ENCODE measurements around the gene SLC6A11.

Gene SLC6A11

DNA sequence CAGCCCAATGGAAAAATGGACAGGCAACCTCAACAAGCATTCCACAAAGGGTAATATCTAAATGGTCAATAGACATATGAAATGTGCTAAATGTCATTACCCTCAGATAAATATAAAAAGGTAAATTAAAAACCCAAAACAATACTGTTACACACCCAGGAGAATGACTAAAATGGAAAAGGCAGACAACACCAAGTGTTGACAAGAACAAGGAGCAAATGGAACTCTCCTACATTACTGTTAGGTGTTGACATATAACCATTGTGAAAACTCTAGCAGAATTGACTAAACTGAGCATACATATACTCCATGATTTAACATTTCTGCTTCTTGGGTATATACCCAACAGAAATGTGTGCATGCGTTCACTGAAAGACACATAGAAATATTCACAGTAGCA is 25.3 kb upstream of the SLC6A11 start:
- no peak for DNase-seq (ENCODE audit: low spot score)

DNA sequence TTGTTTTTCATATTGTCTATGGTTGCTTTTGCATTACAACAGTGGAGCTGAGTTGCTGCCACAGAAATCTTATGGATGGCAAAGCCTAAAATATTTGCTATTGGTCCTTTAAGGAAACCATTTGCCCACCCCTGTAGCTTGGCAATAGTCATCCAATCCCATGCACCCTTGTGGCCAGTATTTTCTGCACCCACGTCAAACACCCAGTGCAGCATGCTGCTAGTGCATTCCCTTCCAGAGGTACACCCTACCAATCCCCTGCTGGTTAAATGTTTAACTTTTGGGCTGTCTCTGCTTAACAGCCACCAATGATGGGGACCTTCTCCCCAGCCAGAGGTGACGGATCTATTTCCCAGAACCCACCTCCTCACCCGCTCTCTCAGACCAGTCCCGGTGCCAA is 23.8 kb upstream of the SLC6A11 start:
- no peak for DNase-seq (ENCODE audit: low spot score)

DNA sequence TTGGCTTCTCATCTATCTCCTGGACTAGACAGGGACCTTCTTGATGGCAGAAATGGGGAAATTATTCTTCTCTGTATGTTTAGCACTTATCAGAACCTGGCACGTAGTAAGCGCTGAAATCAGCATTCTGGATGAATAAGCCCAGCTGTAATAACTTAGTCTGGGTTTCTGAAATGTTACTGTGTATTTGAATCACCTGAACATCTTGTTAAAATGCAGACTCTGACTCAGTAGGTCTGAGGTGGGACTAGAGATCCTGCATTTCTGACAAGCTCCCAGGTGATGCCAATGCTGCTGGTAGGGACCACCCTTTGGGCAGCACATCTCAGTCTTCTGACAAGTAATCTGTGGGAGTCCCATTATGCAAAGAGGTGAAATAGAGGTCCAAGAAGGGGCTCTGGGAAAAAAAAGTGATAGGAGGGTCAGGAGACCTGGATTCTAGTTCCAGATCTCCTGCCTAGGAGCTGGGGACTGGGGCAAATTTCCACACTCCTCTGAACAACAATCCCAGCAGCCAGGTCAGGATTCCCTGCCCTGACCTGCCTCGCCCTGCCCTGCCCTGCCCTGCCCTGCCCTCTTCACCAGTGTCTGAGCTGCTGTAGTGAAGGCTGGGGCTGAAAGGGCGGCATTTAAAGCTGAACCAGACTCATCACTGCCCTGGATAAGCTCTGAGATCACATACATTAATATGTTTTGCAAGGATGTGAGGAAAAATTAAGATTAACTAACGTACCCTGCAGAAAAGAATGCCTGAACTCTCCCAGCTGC is 17.2 kb upstream of the SLC6A11 start:
- DNase-seq (ENCODE audit: low spot score) = no peak

DNA sequence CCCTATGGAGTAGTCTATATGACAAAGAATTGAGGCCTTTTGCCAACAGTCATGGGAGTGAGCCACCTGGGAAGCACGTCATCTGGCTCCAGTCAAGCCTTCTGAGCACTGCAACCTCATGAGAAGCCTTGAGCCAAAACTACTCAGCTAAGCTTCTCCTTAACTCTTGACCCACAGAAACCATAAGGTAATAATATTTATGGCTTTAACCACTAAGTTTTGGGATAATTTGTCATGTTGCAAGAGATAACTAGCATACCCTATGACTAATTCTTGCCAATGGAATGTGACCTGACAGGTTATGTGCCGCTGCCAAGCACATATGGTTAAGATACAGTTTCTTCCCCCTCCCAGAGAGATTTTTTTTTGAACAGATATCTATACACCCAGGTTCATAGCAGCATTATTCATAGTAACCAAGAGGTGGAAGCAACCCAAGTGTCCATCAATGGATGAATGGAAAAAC is 11.8 kb upstream of the SLC6A11 start:
- DNase-seq (ENCODE audit: low spot score) = peak; percentile 9

DNA sequence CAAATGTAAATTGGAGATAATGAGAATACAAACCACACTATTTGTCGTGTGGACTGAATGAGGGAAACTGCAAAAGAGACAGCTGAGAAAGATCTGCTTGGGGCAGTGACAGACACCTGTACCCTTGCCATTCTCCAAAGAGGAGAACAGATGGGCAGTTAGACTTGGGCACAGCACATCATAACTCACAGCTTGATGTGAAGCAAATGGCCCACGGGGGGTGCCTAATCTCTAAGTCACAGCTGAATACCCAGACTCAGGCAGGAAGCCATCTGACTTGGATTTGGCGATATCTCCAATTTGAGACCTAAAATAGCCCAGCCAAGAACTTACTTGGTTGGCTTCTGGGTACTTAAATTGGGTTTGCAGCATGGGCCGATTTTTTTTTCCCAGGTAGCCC is 10.0 kb upstream of the SLC6A11 start:
- DNase-seq (ENCODE audit: low spot score) = no peak

DNA sequence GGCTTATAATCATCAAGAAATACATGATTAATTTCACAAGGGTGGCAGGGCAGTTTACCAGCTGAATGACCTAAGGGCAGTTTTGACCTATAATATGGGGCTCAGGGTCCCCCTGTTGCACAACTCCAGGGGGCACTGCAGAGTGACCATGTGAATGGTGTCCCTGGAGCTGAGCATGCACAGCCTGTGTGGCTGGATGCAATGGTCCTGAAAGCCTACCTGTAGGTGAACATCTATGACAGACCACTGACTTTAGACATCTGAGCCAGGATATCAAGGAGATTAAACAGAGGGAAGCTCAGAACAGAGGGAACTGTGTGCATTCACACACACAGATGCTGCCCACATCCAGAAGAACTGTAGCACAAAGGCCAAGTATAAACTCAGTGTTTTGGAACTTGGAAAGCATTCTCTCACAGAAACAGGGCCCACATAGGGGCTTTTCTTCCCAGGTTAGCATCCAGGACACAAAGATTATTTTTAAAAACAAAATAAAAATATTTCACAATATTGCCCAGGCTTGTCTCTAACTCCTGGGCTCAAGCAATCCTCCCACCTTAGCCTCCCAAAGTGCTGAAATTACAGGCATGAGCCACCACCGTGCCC is 7.8 kb upstream of the SLC6A11 start:
- no peak for DNase-seq (ENCODE audit: low spot score)

DNA sequence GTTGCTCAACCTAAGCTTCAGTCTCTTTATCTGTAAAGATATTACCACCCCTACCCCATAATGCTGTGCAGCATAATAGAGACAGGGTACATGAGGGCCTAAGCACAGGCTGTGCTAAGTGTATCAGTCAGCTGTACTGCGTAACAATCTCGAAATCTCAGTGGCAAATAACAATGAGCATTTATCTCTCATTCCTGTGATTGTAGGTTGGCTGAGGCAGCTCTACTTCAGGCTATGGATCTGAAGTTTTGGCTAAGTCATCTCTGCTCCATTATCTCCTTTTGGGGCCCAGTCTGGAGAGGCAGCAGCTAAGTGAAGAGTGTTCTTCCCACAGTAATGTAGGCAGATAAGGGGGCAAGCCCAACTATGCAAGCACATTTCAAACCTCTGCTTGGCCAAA is 7.1 kb upstream of the SLC6A11 start:
- DNase-seq (ENCODE audit: low spot score) = no peak

DNA sequence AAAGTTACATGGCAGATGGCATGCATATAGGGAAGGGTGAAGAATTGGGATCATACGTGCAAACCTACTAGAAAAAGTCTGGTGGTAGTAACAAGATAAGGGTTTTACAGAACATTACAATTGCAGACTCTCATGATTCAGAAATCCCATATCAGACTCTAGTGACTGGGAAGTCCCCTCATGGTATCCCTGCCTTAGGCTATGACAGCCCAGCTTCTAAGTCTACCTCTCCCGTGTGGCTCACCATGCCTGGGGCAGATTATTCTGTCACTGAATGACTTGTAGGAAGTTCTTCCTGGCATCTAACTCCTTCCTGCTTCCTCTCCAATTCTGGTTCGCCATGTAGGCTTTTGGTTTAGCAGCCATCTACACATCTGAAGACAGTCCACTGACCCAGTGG is 5.7 kb upstream of the SLC6A11 start:
- no peak for DNase-seq (ENCODE audit: low spot score)

DNA sequence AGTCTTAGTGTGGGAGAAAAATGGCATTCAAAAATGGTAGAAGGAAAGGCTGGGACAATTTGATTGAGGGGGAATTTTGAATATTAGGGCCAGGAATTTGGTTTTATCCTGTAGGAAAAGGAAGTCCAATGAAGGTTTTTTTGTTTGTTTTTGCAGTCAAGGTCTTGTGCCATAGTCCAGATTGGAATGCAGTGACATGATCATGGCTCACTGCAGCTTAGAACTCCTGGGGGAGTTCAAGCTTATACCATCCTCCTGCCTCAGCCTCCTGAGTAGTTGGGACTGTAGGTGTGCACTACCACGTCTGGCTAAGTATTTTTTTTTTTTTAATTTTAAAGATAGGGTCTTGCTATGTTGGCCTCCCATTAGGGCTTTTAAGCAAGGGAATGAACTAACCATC is 2.6 kb upstream of the SLC6A11 start:
- DNase-seq (ENCODE audit: low spot score) = no peak

DNA sequence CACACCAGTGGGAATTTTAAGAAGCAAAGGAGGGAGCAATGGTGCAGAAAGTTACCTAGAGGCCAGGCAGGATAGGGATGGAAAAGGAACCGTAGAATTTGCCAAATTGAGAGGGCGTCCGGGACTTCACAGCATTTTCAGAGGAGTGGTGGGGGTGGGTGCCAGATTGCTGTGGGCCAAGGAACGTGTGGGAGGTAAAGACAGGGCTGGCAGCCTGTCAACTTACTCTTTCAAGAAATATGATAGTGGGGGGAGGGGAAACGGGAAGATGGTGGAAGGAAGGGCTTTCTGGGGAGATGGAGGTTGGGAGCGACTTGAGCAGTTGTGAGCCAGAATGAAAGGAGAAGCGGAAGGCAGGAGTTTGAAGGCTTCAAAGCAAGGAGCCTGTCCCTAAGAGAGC is 1.4 kb upstream of the SLC6A11 start:
- no peak for DNase-seq (ENCODE audit: low spot score)

DNA sequence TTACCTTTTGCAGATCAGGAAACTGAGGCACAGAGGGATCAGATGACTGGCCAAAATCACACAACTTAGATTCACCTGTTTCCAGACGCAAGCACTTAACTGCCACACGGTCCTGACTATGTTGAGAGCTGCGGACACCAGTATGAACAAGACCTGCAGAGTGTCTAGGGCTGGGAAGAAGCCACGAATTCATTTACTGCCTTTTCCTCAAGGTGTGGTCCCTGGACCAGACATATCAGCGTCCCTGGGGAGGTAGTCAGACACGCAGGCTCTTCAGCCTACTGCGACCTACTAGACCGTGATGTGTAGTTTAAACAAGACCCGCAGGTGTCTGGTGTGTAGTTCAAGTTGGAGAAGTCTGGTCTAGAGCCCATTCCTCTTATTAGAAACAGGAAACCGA is 541 bp upstream of the SLC6A11 start:
- no peak for DNase-seq (ENCODE audit: low spot score)

DNA sequence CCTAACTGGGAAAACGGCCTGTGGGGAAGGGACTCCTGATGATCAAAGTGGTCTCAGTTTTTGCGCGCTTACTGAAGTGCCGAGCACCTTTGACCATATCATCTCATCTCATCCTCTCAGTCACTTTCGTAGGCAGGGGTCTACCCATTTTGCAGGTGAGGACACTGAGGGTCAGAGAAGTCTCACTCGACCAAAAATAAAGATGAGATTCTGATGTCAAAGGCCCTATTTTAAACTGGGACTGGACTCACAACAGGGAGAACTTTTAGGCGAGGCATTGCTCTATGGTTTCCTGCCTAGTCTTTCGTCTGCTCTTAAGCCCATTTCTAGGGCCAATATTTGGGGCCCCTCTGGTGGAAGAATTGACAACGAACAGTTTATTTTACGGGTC is 830 bp downstream of the SLC6A11 start:
- no peak for DNase-seq (ENCODE audit: low spot score)

DNA sequence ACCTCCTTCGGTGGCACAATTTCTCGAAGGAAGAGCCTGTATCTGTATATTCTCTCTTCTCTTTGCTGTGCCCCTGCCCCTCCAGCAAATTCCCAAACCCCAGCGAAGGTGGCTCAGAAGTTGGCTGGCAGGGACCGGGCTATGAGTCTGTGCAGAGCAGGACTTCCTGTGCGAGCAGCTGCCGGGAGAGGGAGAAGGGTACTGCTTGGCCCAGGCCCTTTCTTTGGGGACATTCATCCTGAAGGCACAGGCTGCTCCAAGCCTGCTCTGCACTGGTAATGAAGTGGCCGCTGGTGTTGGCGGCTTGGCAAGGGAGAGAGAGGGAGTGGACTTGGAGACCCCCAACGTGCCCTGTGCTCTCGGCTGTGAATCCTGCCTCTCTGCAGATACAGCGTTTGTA is 1.5 kb downstream of the SLC6A11 start:
- DNase-seq (ENCODE audit: low spot score) = no peak

DNA sequence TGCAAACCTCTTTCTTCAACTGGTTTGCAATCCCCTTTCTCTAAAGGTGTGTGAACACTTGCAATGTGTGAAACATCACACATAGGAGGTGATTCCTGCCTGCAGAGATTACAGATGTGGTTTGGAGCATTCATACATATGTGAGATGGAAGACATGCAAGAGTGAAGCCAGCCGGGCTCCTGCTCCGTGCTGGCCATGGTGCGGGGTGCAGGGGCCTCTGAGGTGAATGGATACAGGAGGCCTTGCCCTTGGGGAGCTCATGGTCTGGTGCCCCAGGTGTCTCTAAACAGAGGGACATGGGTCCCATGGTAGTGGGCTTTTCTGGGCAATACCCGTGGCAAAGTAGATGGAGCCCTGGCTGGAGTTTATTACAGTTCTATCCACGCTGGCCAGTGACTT is 6.0 kb downstream of the SLC6A11 start:
- no peak for DNase-seq (ENCODE audit: low spot score)

DNA sequence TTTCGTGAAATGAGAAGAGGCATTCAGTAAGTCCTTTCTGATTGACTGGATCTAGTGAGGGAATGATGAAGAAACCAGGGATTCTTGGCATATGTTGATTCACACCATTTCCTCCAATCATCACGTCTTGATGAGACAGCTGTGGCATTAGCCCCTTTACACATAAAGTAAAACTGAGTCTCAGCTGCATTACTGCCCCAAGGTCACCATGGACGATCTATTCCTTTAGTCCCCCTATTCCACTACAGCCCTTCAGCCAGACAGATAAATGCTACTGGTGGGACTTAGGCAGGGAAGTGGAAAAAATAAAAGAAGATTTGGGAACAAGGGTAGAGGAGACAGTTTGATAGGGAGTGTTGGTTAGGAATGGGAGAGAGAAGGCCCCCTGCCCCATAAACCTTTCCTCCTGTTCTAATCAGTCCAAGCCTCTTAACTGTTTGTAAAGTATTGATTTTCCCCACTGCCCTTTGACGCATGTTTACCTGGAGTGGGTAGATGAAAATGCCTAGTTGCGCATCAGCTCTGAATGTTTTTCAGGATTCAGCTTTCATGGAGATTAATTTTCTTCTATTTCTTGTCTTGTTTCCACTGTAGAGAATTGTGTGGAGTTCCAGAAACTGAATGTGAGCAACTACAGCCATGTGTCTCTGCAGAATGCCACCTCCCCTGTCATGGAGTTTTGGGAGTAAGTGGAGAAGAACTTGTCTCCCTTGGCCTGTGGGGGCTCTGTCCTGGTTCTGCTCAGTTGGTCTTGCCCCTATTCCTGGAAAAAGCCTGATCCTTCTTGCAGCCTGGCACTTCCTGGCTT is 6.9 kb downstream of the SLC6A11 start:
- DNase-seq (ENCODE audit: low spot score) = no peak

DNA sequence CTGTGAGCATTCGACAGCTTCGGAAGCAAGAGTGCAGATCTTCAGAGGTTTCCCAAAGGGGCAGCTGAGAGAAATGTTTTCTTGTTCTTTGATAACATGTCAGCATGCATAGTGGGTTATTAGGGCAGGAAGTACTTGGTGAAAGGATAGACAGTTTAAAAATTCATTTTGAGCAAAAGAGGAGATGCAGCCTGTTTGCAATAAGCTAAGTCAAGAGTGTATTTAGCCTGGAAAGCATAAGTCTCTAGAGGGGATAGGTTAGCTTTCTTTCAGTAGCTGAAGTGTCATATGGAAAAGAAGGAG is 7.4 kb downstream of the SLC6A11 start:
- DNase-seq (ENCODE audit: low spot score) = no peak

DNA sequence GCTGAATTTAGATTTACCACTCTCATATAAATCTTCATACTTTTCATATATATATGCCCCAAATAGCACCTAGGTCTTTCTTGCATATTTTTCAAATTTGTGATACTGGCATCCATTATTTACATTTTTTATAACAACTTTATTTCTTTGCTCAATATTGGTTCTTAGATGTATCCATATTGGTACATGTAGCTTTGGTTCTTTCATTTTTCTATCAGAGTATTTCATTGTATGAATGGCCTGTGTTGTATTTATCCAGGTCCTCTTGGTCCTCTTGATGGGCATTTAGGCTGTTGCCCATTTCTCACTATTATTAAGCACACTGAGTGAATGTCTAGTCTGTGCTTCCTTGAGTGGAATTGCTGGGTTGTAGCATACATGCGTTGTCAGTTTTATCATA is 8.4 kb downstream of the SLC6A11 start:
- no peak for DNase-seq (ENCODE audit: low spot score)

DNA sequence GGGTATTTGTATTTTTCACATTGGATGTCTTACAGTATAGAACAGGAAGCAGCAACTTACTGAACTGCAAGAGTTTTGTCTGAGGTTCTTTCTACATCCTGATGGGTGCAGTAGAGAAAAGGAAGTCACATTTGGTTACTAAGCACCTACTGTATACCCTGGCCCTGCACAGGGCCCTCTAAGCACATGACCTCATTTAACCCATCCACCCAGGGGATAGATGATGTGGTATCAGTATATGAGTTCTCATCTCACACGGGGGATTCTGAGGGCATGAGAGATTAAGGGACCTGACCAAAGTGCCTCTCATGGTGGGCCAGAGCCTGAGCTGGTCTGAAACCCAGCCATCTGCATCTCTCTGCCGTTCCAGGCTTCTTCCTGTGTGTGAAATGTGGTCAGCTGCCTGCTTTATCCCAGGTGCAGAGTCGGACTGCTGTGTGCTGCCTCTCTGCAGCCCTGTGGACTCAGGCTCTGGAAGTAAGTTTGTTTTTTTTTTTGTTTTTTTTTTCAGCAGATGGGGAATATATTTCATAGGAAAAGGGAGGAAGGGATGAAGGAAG is 17.9 kb downstream of the SLC6A11 start:
- DNase-seq (ENCODE audit: low spot score) = no peak

DNA sequence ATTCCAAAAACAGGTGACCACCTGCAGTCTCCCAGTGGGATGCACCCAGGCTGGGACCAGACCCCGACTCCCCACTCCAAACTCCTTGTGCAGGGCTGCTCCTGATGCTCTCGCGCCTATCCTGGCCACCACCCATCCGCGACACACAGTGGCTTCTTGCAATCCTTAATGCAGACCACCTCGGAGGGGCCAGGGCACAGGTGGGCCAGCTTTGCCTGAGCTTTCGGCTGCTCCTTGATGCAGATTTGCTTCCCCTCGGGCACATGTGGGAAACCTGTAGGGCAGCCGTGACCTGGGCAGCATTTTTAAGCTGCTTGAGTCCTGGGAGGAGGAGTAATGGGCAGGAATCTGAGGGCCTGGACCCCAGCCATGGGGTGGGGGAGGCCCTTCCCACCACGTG is 18.9 kb downstream of the SLC6A11 start:
- no peak for DNase-seq (ENCODE audit: low spot score)

DNA sequence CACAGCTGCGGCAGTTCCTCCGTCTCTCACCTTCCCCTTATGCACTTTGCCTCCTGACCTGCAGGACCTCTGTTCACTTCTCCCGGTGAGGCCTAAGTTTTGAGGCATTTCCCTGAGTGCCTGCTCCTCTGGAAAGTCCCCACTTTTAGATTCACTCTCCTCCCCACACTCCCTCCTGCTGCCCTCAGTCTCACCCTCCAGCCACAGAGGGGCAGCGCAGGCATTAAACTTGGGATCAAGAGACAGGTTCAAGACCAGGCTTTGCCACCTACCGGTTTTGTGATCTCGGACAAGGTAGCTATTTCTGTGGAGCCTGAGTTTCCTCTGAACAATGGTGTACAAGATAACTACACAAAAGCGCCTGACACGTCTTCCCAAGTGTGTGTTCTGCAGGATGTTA is 19.4 kb downstream of the SLC6A11 start:
- no peak for DNase-seq (ENCODE audit: low spot score)

DNA sequence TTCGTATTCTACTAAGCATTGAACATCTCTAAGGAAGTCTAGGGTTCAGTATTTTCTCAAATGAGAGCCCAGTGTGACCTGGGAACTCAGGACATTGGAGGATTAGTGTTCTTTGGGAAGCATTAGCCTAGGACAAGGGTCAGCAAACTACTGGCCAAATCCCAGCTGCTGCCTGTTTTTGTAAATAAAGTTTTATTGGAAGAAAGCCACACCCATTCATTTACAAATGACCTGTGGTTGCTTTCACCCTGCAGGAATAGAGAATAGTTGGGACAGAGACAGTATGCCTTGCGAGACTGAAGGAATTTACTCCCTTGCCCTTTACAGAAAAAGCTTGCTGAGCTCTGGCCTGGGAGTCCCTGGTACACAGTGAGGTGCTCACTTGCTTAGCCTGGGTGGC is 20.6 kb downstream of the SLC6A11 start:
- no peak for DNase-seq (ENCODE audit: low spot score)

DNA sequence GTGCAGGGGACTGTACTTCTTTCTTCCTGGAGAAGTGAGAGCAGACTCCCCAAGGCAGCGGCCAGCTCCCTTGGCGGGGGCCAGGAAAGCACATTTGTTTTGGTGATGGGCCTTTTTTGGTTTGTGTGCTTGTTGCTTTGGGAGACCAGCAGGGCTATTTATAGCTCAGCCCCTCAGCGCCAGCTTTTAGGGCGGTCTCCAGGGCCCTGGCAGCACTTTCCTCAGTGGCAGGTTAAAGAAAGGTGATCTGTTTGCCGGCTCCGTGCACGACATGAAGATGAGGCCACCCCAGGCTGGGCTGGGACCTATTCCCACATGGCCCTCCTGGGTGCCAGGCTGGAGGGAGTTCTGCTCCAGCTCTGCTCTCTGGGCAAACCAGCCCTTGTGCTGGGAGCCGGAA is 21.8 kb downstream of the SLC6A11 start:
- DNase-seq (ENCODE audit: low spot score) = no peak

DNA sequence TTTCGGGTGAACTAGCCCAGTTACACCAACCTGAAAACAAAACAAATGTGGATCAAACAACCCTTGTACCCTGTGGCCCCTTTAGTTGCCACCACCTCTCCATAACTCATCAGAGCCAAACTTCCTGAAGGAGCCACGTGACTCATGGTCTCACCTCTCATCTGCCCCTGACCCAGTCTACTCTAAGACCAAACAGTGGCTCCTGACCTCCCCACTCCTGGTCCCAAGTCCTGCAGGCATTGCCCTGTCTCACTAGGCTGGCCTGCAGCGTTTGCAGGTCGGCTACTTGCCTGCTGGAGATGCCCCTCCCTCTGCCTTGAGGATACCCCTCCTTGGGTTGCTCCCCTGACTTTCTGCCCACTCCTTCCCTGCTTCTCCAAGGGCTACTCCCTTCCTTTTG is 23.1 kb downstream of the SLC6A11 start:
- no peak for DNase-seq (ENCODE audit: low spot score)

All from RKO (cell line).